GM19395 (cell line): ENCODE measurements around the gene ARIH2.
"Not testable (repeated sequence)": the region's sequence is repeated elsewhere in the genome, so short reads cannot be mapped to it uniquely, and the experiment has no call there.

ENCODE experiments used
- ATAC-seq: cut with Tn5 transposase; IDR thresholded peaks from one replicate; pipeline ENCODE4 v1.9.1; 2021; ENCODE audit warnings: mild to moderate bottlenecking, moderate library complexity; ENCODE audit not compliant: unreplicated experiment

The ARIH2 gene

GRCh38 chr3:48999085-48999858, 80.6 kb downstream of the ARIH2 start:
- ATAC-seq: no peak

DNA sequence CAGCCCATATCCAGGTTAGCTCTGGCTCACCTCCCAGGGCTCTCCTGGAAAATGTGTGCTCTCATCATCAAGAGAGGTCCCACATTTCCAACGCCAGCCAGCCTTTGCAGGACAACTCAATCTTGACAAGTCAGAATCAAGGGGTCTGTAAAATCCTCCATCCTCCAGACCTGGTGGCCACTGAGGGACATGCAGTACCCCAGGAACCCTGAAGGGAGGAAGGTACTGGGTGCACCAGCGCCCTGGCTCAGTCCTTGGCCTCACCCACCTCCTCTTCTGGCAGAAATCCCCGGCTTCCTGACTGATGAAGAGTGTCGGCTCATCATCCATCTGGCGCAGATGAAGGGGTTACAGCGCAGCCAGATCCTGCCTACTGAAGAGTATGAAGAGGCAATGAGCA, 82.5 kb downstream of the ARIH2 start:
- no peak for ATAC-seq

- no peak for ATAC-seq
Measured at GRCh38 chr3:49004352-49005302, 86.0 kb downstream of the ARIH2 start.

DNA sequence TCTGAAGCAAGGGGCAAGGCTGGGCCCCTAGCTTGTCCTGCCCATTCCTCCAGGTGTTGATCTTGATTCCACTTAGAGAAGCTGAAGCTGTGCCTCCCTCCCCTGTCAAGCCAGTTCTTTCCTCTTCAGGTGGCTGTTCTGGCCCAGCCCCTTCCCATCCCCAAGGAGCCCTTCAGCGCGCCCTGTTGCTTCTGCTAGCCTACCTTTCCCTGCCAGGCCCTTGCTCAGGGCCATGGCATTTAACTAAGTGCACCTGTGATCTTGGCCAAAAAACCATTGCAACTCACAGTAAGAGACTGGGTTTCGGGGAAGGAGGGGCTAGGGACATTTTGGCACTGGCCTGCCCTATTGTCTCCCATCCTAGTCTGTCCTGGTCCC, 86.7 kb downstream of the ARIH2 start:
- ATAC-seq: no peak

- ATAC-seq: no peak
Measured at GRCh38 chr3:49005998-49006397, 87.4 kb downstream of the ARIH2 start.

DNA sequence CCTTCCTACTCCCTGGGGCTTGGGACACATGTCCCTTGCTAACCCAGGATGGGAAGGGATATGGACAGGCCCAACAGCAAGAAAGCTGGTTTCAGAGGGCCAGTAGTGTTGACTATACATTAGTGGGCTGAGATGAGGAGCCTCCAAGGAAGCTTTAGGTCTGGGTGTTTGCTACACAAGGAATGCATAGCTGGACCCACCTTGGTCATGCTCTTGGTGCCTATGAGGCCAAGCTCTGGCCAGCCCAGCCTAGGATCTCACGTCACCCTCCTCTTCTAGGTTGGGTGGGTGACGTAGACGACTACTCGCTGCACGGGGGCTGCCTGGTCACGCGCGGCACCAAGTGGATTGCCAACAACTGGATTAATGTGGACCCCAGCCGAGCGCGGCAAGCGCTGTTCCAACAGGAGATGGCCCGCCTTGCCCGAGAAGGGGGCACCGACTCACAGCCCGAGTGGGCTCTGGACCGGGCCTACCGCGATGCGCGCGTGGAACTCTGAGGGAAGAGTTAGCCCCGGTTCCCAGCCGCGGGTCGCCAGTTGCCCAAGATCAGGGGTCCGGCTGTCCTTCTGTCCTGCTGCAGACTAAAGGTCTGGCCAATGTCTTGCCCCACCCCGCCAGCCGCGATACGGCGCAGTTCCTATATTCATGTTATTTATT, 87.9 kb downstream of the ARIH2 start:
- no peak for ATAC-seq

- ATAC-seq: peak; percentile 81
Measured at GRCh38 chr3:49007068-49007770, 88.6 kb downstream of the ARIH2 start, which contains the start of gene WDR6. TSS of gene WDR6 (plus strand) at chr3:49007391. CDS start at chr3:49007432, 41 bp downstream.

GRCh38 chr3:49007771-49008528, 89.3 kb downstream of the ARIH2 start:
- ATAC-seq: peak; percentile 38

DNA sequence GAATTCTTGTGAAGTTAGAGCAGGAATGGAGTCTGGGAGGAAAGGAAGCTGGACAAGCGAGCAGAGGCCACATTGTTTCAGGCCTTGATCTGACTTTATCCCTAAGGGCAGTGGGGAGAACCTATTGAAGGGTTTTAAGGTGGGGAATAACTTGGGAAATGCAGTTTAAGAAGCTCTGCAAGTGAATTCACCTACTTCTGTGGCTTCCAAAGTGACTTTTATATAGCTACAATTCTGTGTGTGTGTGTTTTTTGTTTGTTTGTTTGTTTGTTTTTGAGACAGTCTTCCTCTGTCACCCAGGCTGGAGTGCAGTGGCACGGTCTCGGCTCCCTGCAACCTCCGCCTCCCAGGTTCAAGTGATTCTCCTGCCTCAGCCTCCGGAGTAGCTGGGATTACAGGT, 90.0 kb downstream of the ARIH2 start:
- not testable (repeated sequence) for ATAC-seq

GRCh38 chr3:49009396-49009795, 90.8 kb downstream of the ARIH2 start:
- no peak for ATAC-seq

DNA sequence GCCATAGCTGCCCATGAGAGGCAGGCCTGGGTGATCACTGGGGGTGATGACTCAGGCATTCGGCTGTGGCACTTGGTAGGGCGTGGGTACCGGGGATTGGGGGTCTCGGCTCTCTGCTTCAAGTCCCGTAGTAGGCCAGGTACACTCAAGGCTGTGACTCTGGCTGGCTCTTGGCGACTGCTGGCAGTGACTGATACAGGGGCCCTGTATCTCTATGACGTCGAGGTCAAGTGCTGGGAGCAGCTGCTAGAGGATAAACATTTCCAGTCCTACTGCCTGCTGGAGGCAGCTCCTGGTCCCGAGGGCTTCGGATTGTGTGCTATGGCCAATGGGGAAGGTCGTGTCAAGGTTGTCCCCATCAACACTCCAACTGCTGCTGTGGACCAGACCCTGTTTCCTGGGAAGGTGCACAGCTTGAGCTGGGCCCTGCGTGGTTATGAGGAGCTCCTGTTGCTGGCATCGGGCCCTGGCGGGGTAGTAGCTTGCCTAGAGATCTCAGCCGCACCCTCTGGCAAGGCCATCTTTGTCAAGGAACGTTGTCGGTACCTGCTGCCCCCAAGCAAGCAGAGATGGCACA, 93.9 kb downstream of the ARIH2 start:
- no peak for ATAC-seq

GRCh38 chr3:49013113-49013737, 94.6 kb downstream of the ARIH2 start:
- ATAC-seq: no peak

DNA sequence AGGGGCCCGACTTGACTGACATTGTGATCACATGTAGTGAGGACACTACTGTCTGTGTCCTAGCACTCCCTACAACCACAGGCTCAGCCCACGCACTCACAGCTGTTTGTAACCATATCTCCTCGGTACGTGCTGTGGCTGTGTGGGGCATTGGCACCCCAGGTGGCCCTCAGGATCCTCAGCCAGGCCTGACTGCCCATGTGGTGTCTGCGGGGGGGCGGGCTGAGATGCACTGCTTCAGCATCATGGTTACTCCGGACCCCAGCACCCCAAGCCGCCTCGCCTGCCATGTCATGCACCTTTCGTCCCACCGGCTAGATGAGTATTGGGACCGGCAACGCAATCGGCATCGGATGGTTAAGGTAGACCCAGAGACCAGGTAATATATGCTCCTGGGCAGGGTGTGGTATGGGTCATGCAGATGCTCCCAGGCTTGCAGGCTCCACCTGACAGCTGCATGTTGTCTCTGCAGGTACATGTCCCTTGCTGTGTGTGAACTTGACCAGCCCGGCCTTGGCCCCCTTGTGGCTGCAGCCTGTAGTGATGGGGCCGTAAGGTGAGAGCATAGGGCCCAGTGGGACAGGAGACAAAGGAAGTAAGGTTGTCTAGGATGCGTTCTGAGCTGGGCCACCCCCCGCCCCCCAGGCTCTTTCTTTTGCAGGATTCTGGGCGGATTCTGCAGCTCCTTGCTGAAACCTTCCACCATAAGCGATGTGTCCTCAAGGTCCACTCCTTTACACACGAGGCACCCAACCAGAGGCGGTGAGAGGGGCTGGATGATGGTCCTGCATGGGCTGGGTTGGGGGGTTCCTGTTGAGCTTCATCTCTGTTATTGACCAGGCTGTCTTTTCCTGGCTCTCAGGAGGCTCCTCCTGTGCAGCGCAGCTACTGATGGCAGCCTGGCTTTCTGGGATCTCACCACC, 95.4 kb downstream of the ARIH2 start:
- no peak for ATAC-seq

DNA sequence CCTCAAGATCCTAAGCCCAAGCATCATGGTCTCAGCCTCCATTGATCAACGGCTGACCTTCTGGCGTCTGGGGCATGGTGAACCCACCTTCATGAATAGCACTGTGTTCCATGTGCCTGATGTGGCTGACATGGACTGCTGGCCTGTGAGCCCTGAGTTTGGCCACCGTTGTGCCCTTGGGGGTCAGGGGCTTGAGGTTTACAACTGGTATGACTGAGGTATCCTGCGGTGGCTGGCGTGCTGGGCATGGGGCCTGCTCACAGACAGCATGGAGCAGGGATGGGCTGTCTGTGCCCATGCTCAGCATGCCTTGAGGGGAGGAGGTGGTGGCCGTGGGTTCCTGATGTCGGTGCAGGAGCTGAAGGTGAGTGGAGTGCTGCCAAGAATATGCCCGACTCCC, 96.4 kb downstream of the ARIH2 start:
- ATAC-seq: no peak

DNA sequence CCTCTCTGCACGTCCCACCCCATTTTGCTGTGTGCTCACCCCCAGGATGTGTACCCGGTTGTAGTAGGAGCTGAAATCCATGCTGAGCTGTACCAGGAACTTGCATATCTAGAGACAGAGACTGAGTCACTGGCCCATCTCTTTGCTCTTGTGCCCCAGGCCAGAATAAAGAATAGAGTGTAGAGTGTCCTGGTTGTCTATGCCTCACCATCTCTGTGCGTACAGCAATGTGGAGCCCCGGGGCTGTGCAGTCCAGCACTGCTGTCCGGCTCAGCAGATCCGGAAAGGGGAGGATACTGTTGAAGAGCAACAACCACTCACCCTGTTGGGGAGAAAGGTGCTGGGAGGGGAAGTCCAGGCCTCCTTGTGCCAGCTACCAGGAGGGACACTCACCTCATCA, 97.1 kb downstream of the ARIH2 start:
- no peak for ATAC-seq

DNA sequence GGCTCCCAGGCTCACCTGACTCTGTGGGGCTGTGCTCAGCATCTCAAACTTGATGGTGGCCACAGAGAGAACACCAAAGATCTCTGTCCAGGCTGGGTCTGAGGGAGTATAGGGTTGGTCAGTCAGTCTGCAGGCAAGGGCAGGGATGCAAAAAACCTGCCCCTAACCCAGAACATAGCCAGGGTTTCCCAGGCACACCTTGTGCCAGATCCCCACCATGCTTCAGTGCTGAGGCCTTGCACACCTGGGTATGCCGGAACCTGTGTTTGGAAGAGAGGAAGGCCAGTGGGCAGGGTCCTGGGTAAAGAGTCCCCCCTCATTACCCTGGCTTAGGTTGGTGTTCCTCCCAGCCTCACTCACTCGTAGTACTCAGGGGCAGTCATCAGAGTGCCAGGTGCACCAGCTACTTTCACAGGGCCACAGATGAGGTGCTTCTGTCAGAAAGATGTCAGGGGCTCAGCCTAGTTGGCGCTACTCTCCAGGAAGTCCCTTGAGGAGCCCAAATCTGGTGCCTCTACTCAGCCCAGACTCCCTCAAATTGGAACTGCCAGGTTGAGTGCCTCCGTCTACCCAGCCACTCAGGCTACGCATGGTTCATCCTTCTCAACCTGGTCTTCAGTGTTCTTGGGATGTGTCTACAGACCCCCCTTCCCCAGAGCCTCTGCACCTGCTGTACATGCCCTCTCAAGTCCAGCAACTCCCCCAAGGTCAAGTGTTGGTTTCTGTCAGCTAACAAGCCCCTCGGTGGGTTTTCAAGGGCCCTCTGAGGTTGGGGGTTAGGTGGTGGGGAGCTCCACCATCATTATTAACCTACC, 98.0 kb downstream of the ARIH2 start:
- ATAC-seq: no peak

DNA sequence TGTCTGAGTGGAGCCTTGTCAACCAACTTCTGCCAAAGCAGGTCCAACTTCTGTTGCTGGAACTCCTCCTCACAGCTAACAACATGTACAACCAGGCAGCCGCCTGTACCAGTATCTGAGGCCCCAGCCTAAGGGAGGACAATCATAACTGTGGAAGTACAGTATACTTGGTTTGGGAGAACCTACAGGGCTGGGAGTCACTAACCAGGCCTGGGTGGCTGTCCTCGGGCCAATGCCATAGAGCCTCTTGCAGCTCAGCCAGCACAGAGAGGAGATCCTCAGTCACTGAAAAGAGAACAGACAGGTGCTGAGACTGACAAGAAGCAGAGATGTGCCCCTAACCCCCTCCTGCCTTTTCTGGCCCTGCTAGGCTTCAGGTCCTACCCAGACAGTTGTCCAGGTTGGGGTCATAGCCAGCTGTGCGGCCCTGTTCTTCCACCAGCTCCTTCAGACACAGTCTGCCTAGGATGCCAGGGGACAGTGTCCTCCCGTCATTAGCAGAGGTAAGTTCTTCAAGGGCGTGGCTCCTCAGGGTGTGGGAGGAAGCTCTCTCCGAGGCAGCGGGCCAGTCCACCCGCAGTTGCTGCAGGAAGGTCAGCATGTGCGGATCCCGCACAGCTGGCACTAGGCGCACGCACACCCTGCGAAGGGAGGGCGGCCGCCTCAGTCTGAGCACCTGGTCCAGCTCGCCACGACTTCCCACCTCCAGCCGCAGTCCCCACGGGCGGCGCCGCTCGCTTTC, 98.8 kb downstream of the ARIH2 start:
- ATAC-seq: no peak
